Heart right ventricle (tissue), 16 donors: ENCODE results near the gene GAS2L1. TPM values are rescaled to one million over a fixed set of nuclear protein-coding genes. Genes with fewer than 3 reads are reported as not detected.
"Not testable (repeated sequence)": the region's sequence is repeated elsewhere in the genome, so short reads cannot be mapped to it uniquely, and the experiment has no call there.

Experiments
- ATAC-seq, 8 donors: fragments of 200-7000 bp; cut with Tn5 transposase; one replicate each; pipeline ENCODE4 v1.9.1; 2020; ENCODE audit warnings: mild to moderate bottlenecking in 8 of 8, moderate library complexity in 8 of 8, moderate number of reproducible peaks in 1 of 8
- DNase-seq, 2 donors: peaks; one replicate each; pipeline ENCODE4 v3.0.0-alpha.2; 2020
- H3K27ac ChIP-seq, 10 donors: fragments of 200-600 bp; sonication (generic) in 2 of 10; one replicate each; pipeline versions ENCODE4 v1.5.0 to v1.8.0; 2020 to 2022; ENCODE audit warnings: mild to moderate bottlenecking in 3 of 10
- H3K27me3 ChIP-seq, 7 donors: fragments of 200-600 bp; one replicate each; pipeline ENCODE4 v1.8.0; 2021 to 2022; ENCODE audit warnings: mild to moderate bottlenecking in 2 of 7
- H3K36me3 ChIP-seq, 9 donors: fragments of 200-600 bp; sonication (generic) in 1 of 9; one replicate each; pipeline versions ENCODE4 v1.5.0 to v1.8.0; 2020 to 2022; ENCODE audit warnings: mild to moderate bottlenecking in 2 of 9
- H3K4me1 ChIP-seq, 9 donors: fragments of 200-600 bp; sonication (generic) in 1 of 9; one replicate each; pipeline versions ENCODE4 v1.5.0 to v1.8.0; 2020 to 2022; ENCODE audit warnings: mild to moderate bottlenecking in 4 of 9
- H3K4me3 ChIP-seq, 10 donors: fragments of 200-600 bp; sonication (generic) in 2 of 10; one replicate each; pipeline versions ENCODE4 v1.5.0 to v1.8.0; 2020 to 2022; ENCODE audit warnings: mild to moderate bottlenecking in 7 of 10, moderate library complexity in 2 of 10
- H3K9me3 ChIP-seq, 11 donors: fragments of 200-600 bp in 10 of 11; sonication (generic) in 2 of 11; one replicate each; pipeline versions ENCODE4 v1.5.0 to v1.8.0; 2013 to 2022; ENCODE audit warnings: mild to moderate bottlenecking in 2 of 11, control low read depth in 1 of 11, moderate library complexity in 1 of 11
- CTCF ChIP-seq, 9 donors: fragments of 200-600 bp; sonication (generic) in 2 of 9; IDR thresholded peaks; one replicate each; pipeline versions ENCODE4 v1.5.0 to v1.8.0; 2021 to 2022; ENCODE audit warnings: antibody characterized with exemption in 9 of 9, mild to moderate bottlenecking in 5 of 9, moderate library complexity in 1 of 9
- WGBS, 2 donors: extraction: QIAGEN DNeasy Blood & Tissue Kit; methylation state at CpG; one replicate each; pipeline ENCODE4 v1.1.7; 2013; ENCODE audit warnings: inconsistent platforms in 1 of 2; 5-methylcytosine and 5-hydroxymethylcytosine counted together
- intact Hi-C, 10 donors: fragments of 100-400 bp; cut with DNase I; formaldehyde crosslinking; loops; one replicate each; pipeline versions ENCODE4 v1.11.1 to v1.14.2; 2022
- microRNA-seq, 2 donors: library from miRNA; unstranded; fragments of <30 nt; microRNA quantifications; one replicate each; pipeline ENCODE4 v1.2.0, GENCODE V29; 2021
- polyA plus RNA-seq, 2 donors: library from polyadenylated mRNA; stranded (reverse); fragments of 200-250 nt; gene quantifications; one replicate each; pipeline ENCODE4 v1.2.3, GENCODE V29; 2013
- total RNA-seq, 10 donors: library from RNA; stranded (reverse); fragmentation: NEBNext Ultra II Directional in 3 of 10; extraction: Animal tissue kit (Norgen Biotek cat#: 25700) in 3 of 10; gene quantifications; one replicate each; pipeline versions ENCODE4 v1.2.1 to v1.2.4, GENCODE V29; 2021 to 2023
- donor health status: Arrhythmogenic right ventricular cardiomyopathy.
- donor health status: ischemic (EF 13 %, LVEDD 7.1; RV severe dilation, severe dysfunction).
- donor health status: healthy with polysubstance abuse.
- donor health status: DM: no; HTN: yes; CAD: no.
- donor health status: DM: no; HTN: no; CAD: no.
- donor health status: ischemic (EF 25% LVEDD 6.9; RV normal size, moderate dysfunction).
- donor health status: ischemic (EF 25% LVEDD 5.7; RV mildly dilated, moderate dysfunction).
- donor health status: healthy.
- donor health status: DM: yes; HTN: yes; CAD: no.
- donor health status: Ischemic cardiomyopathy.
- donor health status: ischemic (EF 35%, LVEDD 5.7; RV mildly dilated, moderate dysfunction).
- donor health status: nonischemic (EF 11% LVEDD 7.7; RV severe dilation, severe dysfunction).
- donor health status: DM: yes; HTN: yes; CAD: no.
- donor health status: PGD.
- donor health status: ischemic (EF 29% LVEDD 5.4; RV normal size, mild dysfunction).
- donor health status: nonischemic (EF 23%, LVEDD 6.1; RV moderate dilation, normal function).

Gene GAS2L1
- total and polyA plus RNA-seq, 12 donors, result 10.9 to 45.0 (median 15.0) TPM

- no peak for ATAC-seq
- no peak for TF ChIP-seq CTCF (IDR thresholded peaks at IDR 0.05)
- DNase-seq, result no peak
- 95% methylated on average over 8 of the region's 8 CpGs for WGBS, 2 donors
- intact Hi-C loops, result no loop called here
- H3K36me3 ChIP-seq, result peaks cover 2 to 100% (median 83%) of the 10 kb centered on the region in 9 donors
- H3K4me1 ChIP-seq, result no peaks in the 10 kb centered on the region
- H3K27ac ChIP-seq, result no peak overlapping the region
- H3K9me3 ChIP-seq, result no peaks in the 10 kb centered on the region
- no peaks in the 10 kb centered on the region for H3K27me3 ChIP-seq
- H3K4me3 ChIP-seq, result no peak overlapping the region
These were observed 47.4 kb downstream of the GAS2L1 start for GRCh38 chr22:29353860-29354259.

DNA sequence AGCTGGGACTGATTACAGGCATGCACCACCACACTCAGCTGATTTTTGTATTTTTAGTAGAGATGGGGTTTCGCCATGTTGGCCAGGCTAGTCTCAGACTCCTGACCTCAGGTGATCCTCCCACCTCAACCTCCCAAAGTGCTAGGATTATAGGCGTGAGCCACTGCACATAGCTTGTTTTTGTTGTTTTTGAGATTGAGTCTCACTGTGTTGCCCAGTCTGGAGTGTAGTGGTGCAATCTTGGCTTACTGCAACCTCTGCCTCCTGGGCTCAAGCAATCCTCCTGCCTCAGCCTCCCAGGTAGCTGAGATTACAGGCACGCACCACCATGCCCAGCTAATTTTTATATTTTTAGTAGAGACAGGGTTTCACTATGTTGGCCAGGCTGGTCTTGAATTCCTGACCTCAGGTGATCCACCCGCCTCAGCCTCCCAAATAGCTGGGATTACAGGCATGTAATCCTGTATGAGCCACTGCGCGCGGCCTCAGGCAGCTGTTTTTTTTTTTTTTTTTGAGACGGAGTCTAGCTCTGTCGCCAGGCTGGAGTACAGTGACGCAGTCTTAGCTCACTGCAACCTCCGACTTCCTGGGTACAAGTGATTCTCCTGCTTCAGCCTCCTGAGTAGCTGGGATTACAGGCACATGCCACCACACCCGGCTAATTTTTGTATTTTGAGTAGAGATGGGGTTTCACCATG lies 50.9 kb downstream of the GAS2L1 start:
- H3K4me3 ChIP-seq, ATAC-seq, DNase-seq, H3K27me3 ChIP-seq, H3K27ac ChIP-seq, H3K9me3 ChIP-seq: not testable (repeated sequence)
- Histone ChIP-seq H3K4me1 (peaks cover 0 to 13% (median 6%) of the 10 kb centered on the region in 9 donors), H3K36me3 (peaks cover 2 to 94% (median 52%) of the 10 kb centered on the region in 9 donors)
- intact Hi-C loops, result loop anchor here in 4 of 10 donors (5.0 kb wide), 2 partner anchors 50 to 55 kb away; partner anchors contain the start of gene GAS2L1 (in 3 of the 4)
- WGBS, 2 donors, result 97% methylated on average over 12 of the region's 12 CpGs

- peak; percentile 38 to 83 (median 70) for TF ChIP-seq CTCF (IDR thresholded peaks at IDR 0.05)
- no peak overlapping the region for H3K27ac ChIP-seq
- H3K4me3 ChIP-seq, result no peak overlapping the region
- no peaks in the 10 kb centered on the region for H3K27me3 ChIP-seq
- H3K4me1 ChIP-seq, result peaks cover 0 to 24% (median 17%) of the 10 kb centered on the region in 9 donors
- 20 to 32% methylated on average over 9 of the region's 9 CpGs for WGBS, 2 donors
- intact Hi-C loops, result loop anchor here in 7 of 10 donors (1.0 to 5.0 kb wide), 4 partner anchors 52 to 57 kb away; partner anchors contain the start of gene GAS2L1 (in 6 of the 7)
- peaks cover 2 to 83% (median 38%) of the 10 kb centered on the region in 9 donors for H3K36me3 ChIP-seq
- ATAC-seq, result peak; percentile 70 to 90 (median 80)
- no peaks in the 10 kb centered on the region for H3K9me3 ChIP-seq
- peak; percentile 64 to 66 for DNase-seq
These were observed 53.0 kb downstream of the GAS2L1 start for GRCh38 chr22:29359469-29359868.

Small RNA genes within 50 kb of the gene (microRNA-seq; reads per million reads assigned to microRNA genes)
- 7.2 to 10.2 reads per million in 2 donors for gene MIR3653

Other genes starting within 250 kb of the GAS2L1 start
- under 1 TPM in 1 of 10 donors, not detected in 9; 0.24 TPM for gene C22orf31, start 244.8 kb upstream of the GAS2L1 start, total RNA-seq
- not detected for gene C22orf31, start 244.8 kb upstream of the GAS2L1 start, polyA plus RNA-seq
- gene KREMEN1, start 233.6 kb upstream of the GAS2L1 start, total RNA-seq, result 10 to 100 TPM; 16.1 to 46.3 (median 37.5) TPM
- gene KREMEN1, start 233.6 kb upstream of the GAS2L1 start, polyA plus RNA-seq, result 10 to 100 TPM in 1 of 2 donors, 1 to 10 TPM in 1; 7.4 to 14.9 TPM
- gene EMID1, start 100.8 kb upstream of the GAS2L1 start, total RNA-seq, result 1 to 10 TPM in 1 of 10 donors, under 1 TPM in 8, not detected in 1; 0.26 to 1.1 (median 0.42) TPM
- under 1 TPM; 0.22 to 0.23 TPM for gene EMID1, start 100.8 kb upstream of the GAS2L1 start, polyA plus RNA-seq
- gene RHBDD3, start 38.7 kb upstream of the GAS2L1 start, total RNA-seq, result 10 to 100 TPM in 9 of 10 donors, 1 to 10 TPM in 1; 7.0 to 18.0 (median 12.2) TPM
- 10 to 100 TPM; 17.3 to 25.8 TPM for gene RHBDD3, start 38.7 kb upstream of the GAS2L1 start, polyA plus RNA-seq
- 100 to 1,000 TPM; 131 to 153 (median 139) TPM for gene EWSR1, start 38.4 kb upstream of the GAS2L1 start, total RNA-seq
- 100 to 1,000 TPM; 105 to 115 TPM for gene EWSR1, start 38.4 kb upstream of the GAS2L1 start, polyA plus RNA-seq
- 1 to 10 TPM in 8 of 10 donors, under 1 TPM in 2; 0.87 to 4.3 (median 1.6) TPM for gene RASL10A, start 9.0 kb downstream of the GAS2L1 start, total RNA-seq
- 1 to 10 TPM; 3.1 to 3.8 TPM for gene RASL10A, start 9.0 kb downstream of the GAS2L1 start, polyA plus RNA-seq
- gene AP1B1, start 81.9 kb downstream of the GAS2L1 start, total RNA-seq, result 10 to 100 TPM; 25.8 to 51.5 (median 29.6) TPM
- gene AP1B1, start 81.9 kb downstream of the GAS2L1 start, polyA plus RNA-seq, result 10 to 100 TPM; 18.4 to 29.1 TPM
- not detected for gene RFPL1, start 131.9 kb downstream of the GAS2L1 start, total RNA-seq
- not detected for gene RFPL1, start 131.9 kb downstream of the GAS2L1 start, polyA plus RNA-seq
- under 1 TPM in 7 of 10 donors, not detected in 3; 0.12 to 0.60 (median 0.18) TPM for gene NEFH, start 173.6 kb downstream of the GAS2L1 start, total RNA-seq
- gene NEFH, start 173.6 kb downstream of the GAS2L1 start, polyA plus RNA-seq, result under 1 TPM; 0.07 to 0.14 TPM
- gene THOC5, start 247.1 kb downstream of the GAS2L1 start, total RNA-seq, result 10 to 100 TPM; 32.0 to 77.9 (median 38.0) TPM
- 10 to 100 TPM; 41.4 to 46.9 TPM for gene THOC5, start 247.1 kb downstream of the GAS2L1 start, polyA plus RNA-seq